HG02884 (cell line): ENCODE data around the gene BOLA2B.

Experiments
- ATAC-seq: cut with Tn5 transposase; IDR thresholded peaks from one replicate; pipeline ENCODE4 v1.9.1; 2021; ENCODE audit warnings: mild to moderate bottlenecking, moderate library complexity; ENCODE audit not compliant: unreplicated experiment

Gene BOLA2B

DNA sequence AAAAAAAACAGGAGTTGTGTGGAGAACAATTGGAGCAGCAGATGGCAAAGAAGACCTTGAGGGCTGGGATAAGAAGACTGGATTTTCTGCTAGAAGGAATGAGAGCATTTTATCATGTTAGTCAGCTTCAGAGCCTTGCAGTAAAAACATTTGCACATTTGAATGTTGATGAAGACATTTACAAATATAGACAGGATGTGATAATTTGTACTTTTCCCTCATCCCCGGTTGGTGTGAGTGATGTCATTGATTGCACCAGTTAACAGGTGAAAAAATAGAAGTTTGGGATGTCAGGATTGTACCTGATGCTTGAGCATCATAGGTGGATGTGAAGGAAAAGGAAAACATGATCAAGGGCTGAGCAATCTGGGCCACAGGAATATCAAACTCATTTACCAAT is 47.8 kb downstream of the BOLA2B start:
- ATAC-seq, result no peak

DNA sequence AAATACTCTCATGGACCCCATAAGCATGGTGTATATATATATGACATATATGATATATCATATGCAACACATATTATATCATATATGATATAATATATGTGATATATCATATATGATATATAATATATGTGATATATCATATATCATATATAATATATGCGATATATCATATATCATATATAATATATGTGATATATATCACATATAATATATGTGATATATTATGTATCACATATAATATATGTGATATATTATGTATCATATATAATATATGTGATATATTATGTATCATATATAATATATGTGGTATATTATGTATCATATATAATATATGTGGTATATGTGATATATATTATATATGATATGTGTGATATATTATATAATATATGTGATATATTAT is 48.5 kb downstream of the BOLA2B start:
- no peak for ATAC-seq

DNA sequence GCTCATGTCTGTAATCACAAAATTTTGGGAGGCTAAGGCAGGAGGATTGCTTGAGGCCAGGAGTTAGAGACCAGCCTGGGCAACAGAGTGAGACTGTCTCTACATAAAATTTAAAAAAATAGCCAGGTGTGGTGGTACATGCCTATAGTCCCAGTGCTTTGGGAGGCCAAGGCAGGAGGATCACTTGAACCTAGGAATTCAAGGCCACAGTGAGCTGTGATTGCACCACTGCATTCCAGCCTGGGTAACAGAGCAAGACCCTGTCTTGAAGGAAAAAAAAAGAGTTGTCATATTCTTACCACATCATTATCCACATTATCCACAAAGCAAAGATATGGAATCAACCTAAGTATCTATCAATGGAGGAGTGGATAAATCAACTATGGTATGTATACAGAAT is 49.4 kb downstream of the BOLA2B start:
- no peak for ATAC-seq

DNA sequence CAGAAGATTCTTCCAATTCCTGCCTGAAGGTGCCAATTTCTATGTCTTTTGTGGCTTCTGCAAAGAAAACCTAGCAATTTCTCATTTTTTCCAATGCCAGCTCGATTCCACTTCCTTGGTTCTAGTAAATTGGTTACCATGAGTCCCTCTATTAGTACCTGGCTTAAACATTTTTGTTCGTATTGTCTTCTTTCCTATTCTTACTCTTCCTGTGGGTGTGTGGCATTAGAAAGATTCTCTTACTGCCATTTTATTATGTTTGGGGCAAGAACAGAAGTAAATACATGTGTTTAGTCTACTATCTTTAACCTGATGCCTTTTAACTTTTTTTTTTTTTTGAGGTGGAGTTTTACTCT is 50.1 kb downstream of the BOLA2B start:
- ATAC-seq, result no peak
